ENCODE results near the gene CPNE1.

DNA sequence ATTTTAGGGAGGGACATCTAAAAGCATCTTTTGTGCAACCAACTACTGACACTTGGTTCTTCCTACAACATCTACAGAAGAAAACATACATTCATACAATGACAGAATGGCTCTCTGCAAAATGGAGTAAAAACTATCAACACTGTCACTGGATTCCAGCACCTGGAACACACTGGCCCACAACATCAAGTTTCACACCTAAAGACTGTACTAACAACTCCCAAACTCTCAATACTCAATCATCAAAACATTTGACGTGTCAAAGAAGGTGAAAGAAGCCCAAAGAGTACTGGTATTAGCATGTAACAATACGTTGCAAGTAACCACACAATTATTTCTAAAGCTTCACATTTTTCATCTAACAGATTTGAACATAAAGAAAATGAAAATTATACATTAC is 2.1 kb downstream of the CPNE1 start:
- no peak for TF ChIP-seq CTCF (IDR thresholded peaks at IDR 0.05 in 4 of 5, conservative IDR thresholded peaks at IDR 0.05 in 1 of 5)
- no peak for TF ChIP-seq POLR2A (IDR thresholded peaks at IDR 0.05)
